ENCODE measurements around the gene NKAIN1.

DNA sequence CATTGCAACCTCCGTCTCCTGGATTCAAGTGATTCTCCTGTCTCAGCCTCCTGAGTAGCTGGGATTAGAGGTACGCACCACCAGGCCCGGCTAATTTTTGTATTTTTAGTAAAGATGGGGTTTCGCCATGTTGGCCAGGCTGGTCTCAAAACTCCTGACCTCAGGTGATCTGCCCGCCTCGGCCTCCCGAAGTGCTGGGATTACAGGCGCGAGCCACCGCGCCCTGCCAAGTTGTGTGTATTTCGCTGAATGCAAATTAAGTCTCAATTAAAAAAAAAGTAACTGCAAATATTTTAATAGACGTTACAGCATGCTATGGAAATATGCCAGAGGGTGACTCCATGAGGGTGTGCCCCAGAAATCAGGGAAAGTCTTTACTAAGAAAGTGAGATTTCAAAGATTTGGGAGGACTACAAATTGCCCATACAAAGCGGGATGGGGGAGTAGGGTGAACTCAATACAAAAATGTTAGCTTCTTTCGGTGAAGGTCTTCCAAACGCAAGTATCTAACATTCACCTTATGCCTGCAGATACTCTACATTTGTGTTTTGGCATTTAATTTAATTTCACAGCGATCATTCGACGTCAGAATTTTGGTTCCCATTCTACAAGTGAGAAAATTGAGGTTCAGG is 85.6 kb downstream of the NKAIN1 start:
- TF ChIP-seq, protein P1, sequence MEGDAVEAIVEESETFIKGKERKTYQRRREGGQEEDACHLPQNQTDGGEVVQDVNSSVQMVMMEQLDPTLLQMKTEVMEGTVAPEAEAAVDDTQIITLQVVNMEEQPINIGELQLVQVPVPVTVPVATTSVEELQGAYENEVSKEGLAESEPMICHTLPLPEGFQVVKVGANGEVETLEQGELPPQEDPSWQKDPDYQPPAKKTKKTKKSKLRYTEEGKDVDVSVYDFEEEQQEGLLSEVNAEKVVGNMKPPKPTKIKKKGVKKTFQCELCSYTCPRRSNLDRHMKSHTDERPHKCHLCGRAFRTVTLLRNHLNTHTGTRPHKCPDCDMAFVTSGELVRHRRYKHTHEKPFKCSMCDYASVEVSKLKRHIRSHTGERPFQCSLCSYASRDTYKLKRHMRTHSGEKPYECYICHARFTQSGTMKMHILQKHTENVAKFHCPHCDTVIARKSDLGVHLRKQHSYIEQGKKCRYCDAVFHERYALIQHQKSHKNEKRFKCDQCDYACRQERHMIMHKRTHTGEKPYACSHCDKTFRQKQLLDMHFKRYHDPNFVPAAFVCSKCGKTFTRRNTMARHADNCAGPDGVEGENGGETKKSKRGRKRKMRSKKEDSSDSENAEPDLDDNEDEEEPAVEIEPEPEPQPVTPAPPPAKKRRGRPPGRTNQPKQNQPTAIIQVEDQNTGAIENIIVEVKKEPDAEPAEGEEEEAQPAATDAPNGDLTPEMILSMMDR (IDR thresholded peaks at IDR 0.05) = no peak
- TF ChIP-seq POLR2A (IDR thresholded peaks at IDR 0.05) = no peak
